K562 (cell line): ENCODE results near the gene ZSCAN12. TPM values are rescaled to one million over a fixed set of nuclear protein-coding genes. Genes with fewer than 3 reads are reported as not detected.

Experiments used
- ELF4 ChIP-seq: fragments of 450-650 bp; formaldehyde crosslinking; IDR thresholded peaks from 2 replicates; pipeline ENCODE4 v1.4.0; 2022; ENCODE audit warnings: missing genetic modification characterization
- LARP7 ChIP-seq: fragments of 450-650 bp; IDR thresholded peaks from 2 replicates; pipeline ENCODE4 v1.6.1; 2016
- ZNF584 ChIP-seq: fragments of 200-800 bp; sonication (Bioruptor generic); IDR thresholded peaks from 2 replicates; pipeline ENCODE4 v1.6.1; 2016; ENCODE audit warnings: low read depth, mild to moderate bottlenecking, missing genetic modification characterization, missing compliant biosample characterization
- polyA plus RNA-seq, 8 experiments: library from polyadenylated mRNA; depleted of rRNA in 4 of 8; stranded (reverse) in 5 of 8; unstranded in 3 of 8; fragments of >200 nt; fragmentation: Nextera tagmentation in 2 of 8; fragmentation: Illumina TruSeq in 1 of 8; extraction: Ambion mirVana in 2 of 8; extraction: Trizol in 1 of 8; gene quantifications; 2 replicates each; pipeline versions ENCODE4 v1.2.1 to v1.2.3, GENCODE V29; 2011 to 2014; ENCODE audit warnings: inconsistent platforms in 1 of 8, missing spikeins in 1 of 8
- total RNA-seq, 7 experiments: library from RNA; depleted of rRNA in 6 of 7; stranded (reverse); fragments of >200 nt in 6 of 7; fragmentation: Illumina TruSeq in 2 of 7; extraction: Trizol in 2 of 7; gene quantifications; 2 replicates each; pipeline versions ENCODE4 v1.2.1 to v1.2.3, GENCODE V29; 2011 to 2021; ENCODE audit warnings: low replicate concordance in 1 of 7
- TF ChIP-seq, protein P1 (sequence below): sonication (generic); formaldehyde crosslinking; IDR thresholded peaks from 2 replicates; pipeline ENCODE4 v1.8.0; 2022; ENCODE audit warnings: mild to moderate bottlenecking, missing genetic modification reagents
- TF ChIP-seq, protein P2 (sequence below): fragments of 250-450 bp; sonication (Bioruptor Pico); IDR thresholded peaks from 2 replicates; pipeline ENCODE4 v1.5.0; 2020; ENCODE audit warnings: mild to moderate bottlenecking, borderline replicate concordance
- TF ChIP-seq, protein P3 (sequence below): fragments of 200-600 bp; sonication (generic); IDR thresholded peaks from one replicate; pipeline ENCODE4 v1.6.1; 2012; ENCODE audit warnings: mild to moderate bottlenecking, low read depth, low read length, inconsistent platforms

The ZSCAN12 gene
- total and polyA plus RNA-seq, 9 of the 15 experiments (the other 6 are each of a cell fraction or from before 2014, with no cell fraction given), result 2.5 to 19.6 (median 12.5) TPM

DNA sequence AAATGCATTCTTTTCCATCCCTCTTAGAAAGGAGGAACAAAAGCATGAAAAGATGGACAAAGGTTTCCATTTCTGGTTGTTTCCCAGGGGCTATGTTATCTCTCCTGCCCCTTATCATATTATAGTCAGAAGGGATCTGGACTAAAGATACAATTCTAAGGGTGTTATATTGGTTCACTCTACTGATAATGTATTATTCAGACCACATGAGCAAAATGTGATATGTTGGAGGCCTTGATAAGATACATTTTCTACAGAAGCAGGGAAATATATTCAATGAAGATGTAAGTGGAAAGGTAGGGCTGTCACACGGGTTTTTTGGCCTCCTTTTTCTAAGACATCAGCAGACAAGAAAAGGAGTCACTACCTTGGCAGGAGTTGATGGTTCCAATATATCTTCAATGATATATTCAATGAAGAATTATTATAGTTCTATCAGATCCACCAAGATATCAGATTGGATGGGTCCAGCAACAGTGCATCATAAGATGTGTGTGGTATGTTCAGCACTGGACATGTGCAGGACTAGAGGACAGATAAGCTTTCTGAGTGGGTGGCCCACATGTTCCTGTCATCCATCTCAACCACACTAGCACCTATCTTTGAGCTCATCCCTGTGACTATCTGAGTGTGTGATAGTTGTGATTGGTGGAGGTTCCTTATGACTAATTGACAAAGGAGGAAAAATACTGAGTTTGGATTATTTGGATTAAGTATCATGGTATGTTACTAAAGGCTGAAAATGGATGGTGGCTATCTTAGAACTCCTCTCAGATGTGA is 55.5 kb downstream of the ZSCAN12 start (continued):
- TF ChIP-seq ZNF584 (no peak), ELF4 (CRISPR knock-in tag) (no peak), LARP7 (no peak)
- TF ChIP-seq, protein P1, sequence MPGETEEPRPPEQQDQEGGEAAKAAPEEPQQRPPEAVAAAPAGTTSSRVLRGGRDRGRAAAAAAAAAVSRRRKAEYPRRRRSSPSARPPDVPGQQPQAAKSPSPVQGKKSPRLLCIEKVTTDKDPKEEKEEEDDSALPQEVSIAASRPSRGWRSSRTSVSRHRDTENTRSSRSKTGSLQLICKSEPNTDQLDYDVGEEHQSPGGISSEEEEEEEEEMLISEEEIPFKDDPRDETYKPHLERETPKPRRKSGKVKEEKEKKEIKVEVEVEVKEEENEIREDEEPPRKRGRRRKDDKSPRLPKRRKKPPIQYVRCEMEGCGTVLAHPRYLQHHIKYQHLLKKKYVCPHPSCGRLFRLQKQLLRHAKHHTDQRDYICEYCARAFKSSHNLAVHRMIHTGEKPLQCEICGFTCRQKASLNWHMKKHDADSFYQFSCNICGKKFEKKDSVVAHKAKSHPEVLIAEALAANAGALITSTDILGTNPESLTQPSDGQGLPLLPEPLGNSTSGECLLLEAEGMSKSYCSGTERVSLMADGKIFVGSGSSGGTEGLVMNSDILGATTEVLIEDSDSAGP (CRISPR knock-in tag), result no peak
- TF ChIP-seq, protein P2, sequence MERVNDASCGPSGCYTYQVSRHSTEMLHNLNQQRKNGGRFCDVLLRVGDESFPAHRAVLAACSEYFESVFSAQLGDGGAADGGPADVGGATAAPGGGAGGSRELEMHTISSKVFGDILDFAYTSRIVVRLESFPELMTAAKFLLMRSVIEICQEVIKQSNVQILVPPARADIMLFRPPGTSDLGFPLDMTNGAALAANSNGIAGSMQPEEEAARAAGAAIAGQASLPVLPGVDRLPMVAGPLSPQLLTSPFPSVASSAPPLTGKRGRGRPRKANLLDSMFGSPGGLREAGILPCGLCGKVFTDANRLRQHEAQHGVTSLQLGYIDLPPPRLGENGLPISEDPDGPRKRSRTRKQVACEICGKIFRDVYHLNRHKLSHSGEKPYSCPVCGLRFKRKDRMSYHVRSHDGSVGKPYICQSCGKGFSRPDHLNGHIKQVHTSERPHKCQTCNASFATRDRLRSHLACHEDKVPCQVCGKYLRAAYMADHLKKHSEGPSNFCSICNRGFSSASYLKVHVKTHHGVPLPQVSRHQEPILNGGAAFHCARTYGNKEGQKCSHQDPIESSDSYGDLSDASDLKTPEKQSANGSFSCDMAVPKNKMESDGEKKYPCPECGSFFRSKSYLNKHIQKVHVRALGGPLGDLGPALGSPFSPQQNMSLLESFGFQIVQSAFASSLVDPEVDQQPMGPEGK (CRISPR knock-in tag), result no peak
- TF ChIP-seq, protein P3, sequence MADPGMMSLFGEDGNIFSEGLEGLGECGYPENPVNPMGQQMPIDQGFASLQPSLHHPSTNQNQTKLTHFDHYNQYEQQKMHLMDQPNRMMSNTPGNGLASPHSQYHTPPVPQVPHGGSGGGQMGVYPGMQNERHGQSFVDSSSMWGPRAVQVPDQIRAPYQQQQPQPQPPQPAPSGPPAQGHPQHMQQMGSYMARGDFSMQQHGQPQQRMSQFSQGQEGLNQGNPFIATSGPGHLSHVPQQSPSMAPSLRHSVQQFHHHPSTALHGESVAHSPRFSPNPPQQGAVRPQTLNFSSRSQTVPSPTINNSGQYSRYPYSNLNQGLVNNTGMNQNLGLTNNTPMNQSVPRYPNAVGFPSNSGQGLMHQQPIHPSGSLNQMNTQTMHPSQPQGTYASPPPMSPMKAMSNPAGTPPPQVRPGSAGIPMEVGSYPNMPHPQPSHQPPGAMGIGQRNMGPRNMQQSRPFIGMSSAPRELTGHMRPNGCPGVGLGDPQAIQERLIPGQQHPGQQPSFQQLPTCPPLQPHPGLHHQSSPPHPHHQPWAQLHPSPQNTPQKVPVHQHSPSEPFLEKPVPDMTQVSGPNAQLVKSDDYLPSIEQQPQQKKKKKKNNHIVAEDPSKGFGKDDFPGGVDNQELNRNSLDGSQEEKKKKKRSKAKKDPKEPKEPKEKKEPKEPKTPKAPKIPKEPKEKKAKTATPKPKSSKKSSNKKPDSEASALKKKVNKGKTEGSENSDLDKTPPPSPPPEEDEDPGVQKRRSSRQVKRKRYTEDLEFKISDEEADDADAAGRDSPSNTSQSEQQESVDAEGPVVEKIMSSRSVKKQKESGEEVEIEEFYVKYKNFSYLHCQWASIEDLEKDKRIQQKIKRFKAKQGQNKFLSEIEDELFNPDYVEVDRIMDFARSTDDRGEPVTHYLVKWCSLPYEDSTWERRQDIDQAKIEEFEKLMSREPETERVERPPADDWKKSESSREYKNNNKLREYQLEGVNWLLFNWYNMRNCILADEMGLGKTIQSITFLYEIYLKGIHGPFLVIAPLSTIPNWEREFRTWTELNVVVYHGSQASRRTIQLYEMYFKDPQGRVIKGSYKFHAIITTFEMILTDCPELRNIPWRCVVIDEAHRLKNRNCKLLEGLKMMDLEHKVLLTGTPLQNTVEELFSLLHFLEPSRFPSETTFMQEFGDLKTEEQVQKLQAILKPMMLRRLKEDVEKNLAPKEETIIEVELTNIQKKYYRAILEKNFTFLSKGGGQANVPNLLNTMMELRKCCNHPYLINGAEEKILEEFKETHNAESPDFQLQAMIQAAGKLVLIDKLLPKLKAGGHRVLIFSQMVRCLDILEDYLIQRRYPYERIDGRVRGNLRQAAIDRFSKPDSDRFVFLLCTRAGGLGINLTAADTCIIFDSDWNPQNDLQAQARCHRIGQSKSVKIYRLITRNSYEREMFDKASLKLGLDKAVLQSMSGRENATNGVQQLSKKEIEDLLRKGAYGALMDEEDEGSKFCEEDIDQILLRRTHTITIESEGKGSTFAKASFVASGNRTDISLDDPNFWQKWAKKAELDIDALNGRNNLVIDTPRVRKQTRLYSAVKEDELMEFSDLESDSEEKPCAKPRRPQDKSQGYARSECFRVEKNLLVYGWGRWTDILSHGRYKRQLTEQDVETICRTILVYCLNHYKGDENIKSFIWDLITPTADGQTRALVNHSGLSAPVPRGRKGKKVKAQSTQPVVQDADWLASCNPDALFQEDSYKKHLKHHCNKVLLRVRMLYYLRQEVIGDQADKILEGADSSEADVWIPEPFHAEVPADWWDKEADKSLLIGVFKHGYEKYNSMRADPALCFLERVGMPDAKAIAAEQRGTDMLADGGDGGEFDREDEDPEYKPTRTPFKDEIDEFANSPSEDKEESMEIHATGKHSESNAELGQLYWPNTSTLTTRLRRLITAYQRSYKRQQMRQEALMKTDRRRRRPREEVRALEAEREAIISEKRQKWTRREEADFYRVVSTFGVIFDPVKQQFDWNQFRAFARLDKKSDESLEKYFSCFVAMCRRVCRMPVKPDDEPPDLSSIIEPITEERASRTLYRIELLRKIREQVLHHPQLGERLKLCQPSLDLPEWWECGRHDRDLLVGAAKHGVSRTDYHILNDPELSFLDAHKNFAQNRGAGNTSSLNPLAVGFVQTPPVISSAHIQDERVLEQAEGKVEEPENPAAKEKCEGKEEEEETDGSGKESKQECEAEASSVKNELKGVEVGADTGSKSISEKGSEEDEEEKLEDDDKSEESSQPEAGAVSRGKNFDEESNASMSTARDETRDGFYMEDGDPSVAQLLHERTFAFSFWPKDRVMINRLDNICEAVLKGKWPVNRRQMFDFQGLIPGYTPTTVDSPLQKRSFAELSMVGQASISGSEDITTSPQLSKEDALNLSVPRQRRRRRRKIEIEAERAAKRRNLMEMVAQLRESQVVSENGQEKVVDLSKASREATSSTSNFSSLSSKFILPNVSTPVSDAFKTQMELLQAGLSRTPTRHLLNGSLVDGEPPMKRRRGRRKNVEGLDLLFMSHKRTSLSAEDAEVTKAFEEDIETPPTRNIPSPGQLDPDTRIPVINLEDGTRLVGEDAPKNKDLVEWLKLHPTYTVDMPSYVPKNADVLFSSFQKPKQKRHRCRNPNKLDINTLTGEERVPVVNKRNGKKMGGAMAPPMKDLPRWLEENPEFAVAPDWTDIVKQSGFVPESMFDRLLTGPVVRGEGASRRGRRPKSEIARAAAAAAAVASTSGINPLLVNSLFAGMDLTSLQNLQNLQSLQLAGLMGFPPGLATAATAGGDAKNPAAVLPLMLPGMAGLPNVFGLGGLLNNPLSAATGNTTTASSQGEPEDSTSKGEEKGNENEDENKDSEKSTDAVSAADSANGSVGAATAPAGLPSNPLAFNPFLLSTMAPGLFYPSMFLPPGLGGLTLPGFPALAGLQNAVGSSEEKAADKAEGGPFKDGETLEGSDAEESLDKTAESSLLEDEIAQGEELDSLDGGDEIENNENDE, result no peak
